MM.1S (cell line): ENCODE data around the gene NTN1.

ENCODE experiments used
- CTCF ChIP-seq: fragments of 300-600 bp; sonication (generic); IDR thresholded peaks from 2 replicates; pipeline ENCODE4 v1.5.1; 2016; ENCODE audit warnings: antibody characterized with exemption, low read length, mixed read lengths
- EZH2 ChIP-seq: fragments of 300-600 bp; sonication (generic); optimal IDR thresholded peaks from 2 replicates; pipeline ENCODE3; 2017; ENCODE audit warnings: low read depth, mild to moderate bottlenecking, antibody characterized with exemption, low read length, mixed read lengths

- no peak for TF ChIP-seq EZH2
- no peak for TF ChIP-seq CTCF
Observed at GRCh38 chr17:9142772-9143494, 121.6 kb downstream of the NTN1 start.
